Measurements from ENCODE around the gene LTBP4. TPM values are rescaled to one million over a fixed set of nuclear protein-coding genes. Genes with fewer than 3 reads are reported as not detected.
A peak's percentile ranks its signal among the peaks of the same experiment; 100 is the strongest.

The LTBP4 gene
- total RNA-seq, 2 experiments from 2014 or later = 99.3 to 102 TPM

DNA sequence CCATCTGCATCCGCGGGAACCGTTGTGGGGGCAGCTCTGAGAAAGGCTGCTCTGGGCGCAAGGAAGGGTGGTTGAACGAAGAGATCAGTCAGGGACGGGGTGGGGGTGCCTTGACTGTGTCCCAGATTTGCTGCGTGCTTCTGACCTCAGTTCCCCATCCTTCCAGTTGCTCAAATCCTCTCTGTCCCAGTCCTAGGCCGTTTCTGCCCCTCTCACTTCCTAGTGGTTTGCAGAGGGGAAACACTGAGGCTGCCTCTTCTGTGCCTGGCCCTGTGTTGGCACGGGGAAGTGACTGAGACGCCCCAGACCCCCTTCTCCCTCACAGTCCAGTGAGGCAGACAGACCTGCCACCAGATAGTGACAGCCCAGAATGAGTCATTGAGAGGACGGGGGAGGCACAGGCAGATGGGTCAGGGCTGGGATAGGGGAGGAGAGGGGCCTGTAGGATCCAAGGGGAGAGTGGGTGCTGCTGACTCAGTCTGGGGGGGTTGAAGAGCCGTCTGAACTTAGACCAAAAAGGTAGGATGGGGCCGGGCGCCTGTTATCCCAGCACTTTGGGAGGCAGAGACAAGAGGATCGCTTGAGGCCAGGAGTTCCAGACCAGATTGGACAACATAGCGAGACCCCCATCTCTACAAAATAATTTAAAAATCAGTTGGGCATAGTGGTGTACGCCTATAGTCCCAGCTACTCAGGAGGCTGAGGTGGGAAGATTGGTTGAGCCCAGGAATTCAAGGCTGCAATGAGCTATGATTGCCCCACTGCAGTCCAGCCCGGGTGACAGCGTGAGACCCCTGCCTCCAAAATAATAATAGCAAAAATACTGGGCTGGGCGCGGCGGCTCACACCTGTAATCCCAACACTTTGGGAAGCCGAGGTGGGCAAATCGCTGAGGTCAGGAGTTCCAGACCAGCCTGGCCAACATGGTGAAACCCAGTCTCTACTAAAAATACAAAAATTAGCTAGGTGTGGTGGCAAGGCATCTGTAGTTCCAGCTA, 62.8 kb downstream of the LTBP4 start:
- Mint-ChIP-seq H3K27ac (peak overlapping the region; percentile 48), H3K36me3 (peaks cover 13% of the 10 kb centered on the region), H3K4me3 (peak overlapping the region; percentile 79), H3K9me3 (no peaks in the 10 kb centered on the region), H3K4me1 (peaks cover 16% of the 10 kb centered on the region), H3K27me3 (peaks cover 3% of the 10 kb centered on the region)
- DNase-seq = peak; percentile 26

DNA sequence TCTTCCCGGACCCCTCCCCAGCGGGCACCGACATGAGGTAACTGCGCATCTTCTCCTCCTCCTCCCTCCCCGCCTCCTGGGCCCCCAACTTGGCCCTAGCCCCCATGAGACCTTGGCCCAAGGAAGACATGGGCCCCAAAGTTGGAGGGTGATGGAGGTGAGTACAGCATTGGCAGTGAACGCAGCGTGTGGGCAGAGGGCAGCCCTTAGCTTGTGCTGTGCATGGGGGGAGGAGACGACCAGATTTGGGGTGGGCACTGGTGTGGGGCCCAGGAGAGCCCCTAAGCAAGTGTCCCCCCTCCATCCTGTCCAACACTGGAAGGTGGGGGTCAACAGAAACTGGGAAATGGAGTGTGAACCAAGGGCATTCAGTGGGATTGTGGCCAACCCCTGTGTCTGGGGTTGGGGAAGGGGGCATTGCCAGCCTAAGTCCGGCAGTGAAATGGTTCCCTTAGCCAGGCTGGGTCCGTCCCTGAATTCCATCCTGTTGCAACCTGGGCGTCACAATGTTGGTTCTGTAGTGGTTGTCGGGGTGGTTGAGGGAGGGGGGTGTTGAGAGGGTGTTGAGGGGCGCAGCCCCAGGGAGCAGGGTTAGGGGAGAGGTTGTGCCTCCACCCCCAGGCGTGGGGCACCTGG, 65.8 kb downstream of the LTBP4 start:
- Mint-ChIP-seq H3K4me1 (peaks cover 16% of the 10 kb centered on the region), H3K9me3 (no peaks in the 10 kb centered on the region), H3K36me3 (peaks cover 32% of the 10 kb centered on the region), H3K27me3 (no peaks in the 10 kb centered on the region), H3K27ac (no peak overlapping the region), H3K4me3 (no peak overlapping the region)
- DNase-seq = no peak

- no peaks in the 10 kb centered on the region for H3K9me3 Mint-ChIP-seq
- peaks cover 16% of the 10 kb centered on the region for H3K4me1 Mint-ChIP-seq
- H3K36me3 Mint-ChIP-seq = peaks cover 32% of the 10 kb centered on the region
- H3K4me3 Mint-ChIP-seq = no peak overlapping the region
- H3K27ac Mint-ChIP-seq = no peak overlapping the region
- no peak for DNase-seq
- no peaks in the 10 kb centered on the region for H3K27me3 Mint-ChIP-seq
Measured at GRCh38 chr19:40667602-40668001, 66.4 kb downstream of the LTBP4 start.

GRCh38 chr19:40668991-40669614, 67.9 kb downstream of the LTBP4 start:
- Mint-ChIP-seq H3K4me1 (peaks cover 7% of the 10 kb centered on the region), H3K9me3 (no peaks in the 10 kb centered on the region), H3K27me3 (no peaks in the 10 kb centered on the region), H3K36me3 (peaks cover 32% of the 10 kb centered on the region), H3K27ac (no peak overlapping the region), H3K4me3 (no peak overlapping the region)
- no peak for DNase-seq

- Mint-ChIP-seq H3K9me3 (no peaks in the 10 kb centered on the region), H3K4me3 (no peak overlapping the region), H3K36me3 (peaks cover 36% of the 10 kb centered on the region), H3K27ac (no peak overlapping the region), H3K4me1 (peaks cover 2% of the 10 kb centered on the region), H3K27me3 (no peaks in the 10 kb centered on the region)
- no peak for DNase-seq
Measured at GRCh38 chr19:40671404-40671803, 70.2 kb downstream of the LTBP4 start.

DNA sequence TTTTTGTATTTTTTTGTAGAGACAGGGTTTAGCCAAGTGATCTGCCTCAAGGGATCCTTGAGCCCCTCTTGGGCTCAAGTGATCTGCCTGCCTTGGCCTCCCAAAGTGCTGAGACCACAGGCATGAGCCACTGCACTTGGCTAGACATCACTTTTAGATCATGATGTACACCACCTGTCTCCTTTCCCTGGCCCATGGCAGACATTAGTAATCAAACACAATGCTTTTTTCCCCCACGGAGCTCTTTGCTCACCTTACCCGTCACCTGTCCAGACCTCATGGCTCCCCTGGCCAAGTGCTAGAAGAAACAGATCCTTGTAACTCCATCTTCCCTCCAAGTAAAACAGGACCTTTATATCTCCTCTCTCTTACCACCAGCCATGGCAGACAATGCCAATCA, 70.9 kb downstream of the LTBP4 start:
- H3K4me3 Mint-ChIP-seq = no peak overlapping the region

DNA sequence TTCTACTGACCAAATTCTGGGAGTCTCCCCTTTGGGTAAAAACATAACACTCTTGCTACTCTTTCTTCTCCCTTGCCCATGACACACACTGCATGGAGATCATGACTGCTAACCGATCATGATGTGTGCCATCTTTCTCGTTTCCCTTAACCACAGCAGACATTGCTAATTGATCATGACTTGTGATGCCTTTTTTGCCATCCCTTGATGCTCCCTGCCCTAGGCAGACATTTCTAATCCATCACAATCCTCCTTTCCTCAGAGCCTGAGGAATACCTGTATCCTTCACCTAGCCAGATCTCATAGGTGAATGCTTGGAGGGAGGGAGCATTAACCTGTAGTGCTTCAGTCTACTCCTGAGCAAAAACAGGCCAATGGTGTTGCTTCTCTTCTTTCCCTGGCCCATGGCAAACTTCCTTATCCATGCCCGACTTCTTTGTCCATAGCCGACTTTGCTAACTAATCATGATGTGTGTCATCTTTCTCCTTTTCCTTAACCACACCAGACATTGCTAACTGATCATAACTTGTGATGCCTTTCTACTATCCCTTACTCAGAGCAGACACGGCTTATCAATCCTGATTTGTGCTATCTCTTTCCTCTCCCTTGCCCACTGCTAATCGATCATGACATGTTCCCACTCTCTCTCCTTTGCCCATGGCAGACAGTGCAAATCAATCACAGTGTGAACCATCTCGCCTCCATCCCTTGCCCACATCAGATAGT, 71.6 kb downstream of the LTBP4 start:
- Mint-ChIP-seq H3K27ac (no peak overlapping the region), H3K4me1 (no peaks in the 10 kb centered on the region), H3K4me3 (no peak overlapping the region), H3K27me3 (no peaks in the 10 kb centered on the region), H3K36me3 (peaks cover 31% of the 10 kb centered on the region), H3K9me3 (no peaks in the 10 kb centered on the region)
- no peak for DNase-seq

More for the DNA sequence above, 70.9 kb downstream of the LTBP4 start:
- H3K27ac Mint-ChIP-seq = no peak overlapping the region
- H3K9me3 Mint-ChIP-seq = no peaks in the 10 kb centered on the region
- H3K36me3 Mint-ChIP-seq = peaks cover 33% of the 10 kb centered on the region
- H3K4me1 Mint-ChIP-seq = no peaks in the 10 kb centered on the region
- H3K27me3 Mint-ChIP-seq = no peaks in the 10 kb centered on the region
- no peak for DNase-seq

GRCh38 chr19:40673397-40673796, 72.2 kb downstream of the LTBP4 start:
- Mint-ChIP-seq H3K4me3 (no peak overlapping the region), H3K27ac (no peak overlapping the region), H3K36me3 (peaks cover 31% of the 10 kb centered on the region), H3K4me1 (no peaks in the 10 kb centered on the region), H3K27me3 (no peaks in the 10 kb centered on the region), H3K9me3 (no peaks in the 10 kb centered on the region)
- no peak for DNase-seq

- Mint-ChIP-seq H3K27me3 (no peaks in the 10 kb centered on the region), H3K9me3 (no peaks in the 10 kb centered on the region), H3K4me3 (no peak overlapping the region), H3K27ac (no peak overlapping the region), H3K4me1 (no peaks in the 10 kb centered on the region), H3K36me3 (peaks cover 27% of the 10 kb centered on the region)
- no peak for DNase-seq
Measured at GRCh38 chr19:40674291-40674690, 73.1 kb downstream of the LTBP4 start.

DNA sequence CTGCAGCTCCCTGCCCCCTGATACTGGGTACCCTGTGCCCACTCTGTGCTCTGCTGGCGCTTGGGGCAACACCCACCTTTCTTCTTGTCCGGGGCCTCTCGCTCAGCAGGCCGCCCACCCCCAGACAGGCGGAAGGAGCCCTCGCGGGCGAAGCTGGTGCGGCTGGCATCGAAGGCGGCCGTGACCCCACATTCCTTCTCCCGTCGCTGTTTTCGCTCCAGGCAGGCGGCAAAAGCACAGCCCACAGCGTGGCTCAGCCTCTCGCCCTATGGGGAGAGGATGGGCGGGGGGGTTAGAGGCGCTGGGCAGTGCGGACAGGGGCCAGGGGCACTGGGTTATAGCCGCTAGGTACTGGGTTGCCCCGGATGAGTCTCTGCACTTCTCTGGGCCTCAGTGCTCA, 76.0 kb downstream of the LTBP4 start:
- DNase-seq = no peak
- peaks cover 20% of the 10 kb centered on the region for H3K36me3 Mint-ChIP-seq
- no peaks in the 10 kb centered on the region for H3K27me3 Mint-ChIP-seq
- no peaks in the 10 kb centered on the region for H3K4me1 Mint-ChIP-seq
- H3K27ac Mint-ChIP-seq = no peak overlapping the region
- H3K4me3 Mint-ChIP-seq = no peak overlapping the region
- no peaks in the 10 kb centered on the region for H3K9me3 Mint-ChIP-seq

Other genes with a start within 250 kb of the LTBP4 start
- gene HIPK4, start 211.2 kb upstream of the LTBP4 start, total RNA-seq = not detected
- gene PRX, start 188.0 kb upstream of the LTBP4 start, total RNA-seq = under 1 TPM; 0.64 to 0.84 TPM
- 1 to 10 TPM; 10.0 TPM for gene SERTAD1, start 175.4 kb upstream of the LTBP4 start, total RNA-seq
- gene SERTAD3, start 157.0 kb upstream of the LTBP4 start, total RNA-seq = 1 to 10 TPM; 4.4 to 5.3 TPM
- gene BLVRB, start 135.6 kb upstream of the LTBP4 start, total RNA-seq = 10 to 100 TPM; 15.1 to 15.2 TPM
- gene SPTBN4, start 134.4 kb upstream of the LTBP4 start, total RNA-seq = 1 to 10 TPM; 1.1 to 2.9 TPM
- gene SHKBP1, start 24.5 kb upstream of the LTBP4 start, total RNA-seq = 10 to 100 TPM; 71.1 to 74.5 TPM
- gene NUMBL, start 89.3 kb downstream of the LTBP4 start, total RNA-seq = 10 to 100 TPM; 13.4 to 14.9 TPM
- gene COQ8B, start 115.5 kb downstream of the LTBP4 start, total RNA-seq = 10 to 100 TPM; 18.9 to 25.3 TPM
- gene ITPKC, start 115.7 kb downstream of the LTBP4 start, total RNA-seq = 1 to 10 TPM; 3.8 to 4.1 TPM
- gene ACTMAP, start 149.1 kb downstream of the LTBP4 start, total RNA-seq = 10 to 100 TPM; 13.8 to 15.6 TPM
- gene SNRPA, start 149.8 kb downstream of the LTBP4 start, total RNA-seq = 100 to 1,000 TPM; 237 to 252 TPM
- not detected for gene MIA, start 174.2 kb downstream of the LTBP4 start, total RNA-seq
- gene RAB4B, start 176.9 kb downstream of the LTBP4 start, total RNA-seq = 10 to 100 TPM; 26.0 to 27.2 TPM
- 100 to 1,000 TPM in 1 of 2 experiments, 10 to 100 TPM in 1; 97.2 to 100 TPM for gene EGLN2, start 197.8 kb downstream of the LTBP4 start, total RNA-seq
- under 1 TPM in 1 of 2 experiments, not detected in 1; 0.27 TPM for gene CYP2A6, start 249.1 kb downstream of the LTBP4 start, total RNA-seq

Measured in activated naive CD8-positive, alpha-beta T cell treated with anti-CD3 and anti-CD28 coated beads for 36 hours (primary cell).